Cardiac muscle cell (in vitro differentiated cells and primary cell): ENCODE data around the gene CACNA1C. TPM values are rescaled to one million over a fixed set of nuclear protein-coding genes. Genes with fewer than 3 reads are reported as not detected.

Experiments
- DNase-seq, 2 donors: peaks; one replicate each; pipeline versions ENCODE4 v3.0.0 to v3.0.0-alpha.2; 2010 to 2017; ENCODE audit warnings: low read depth in 1 of 2, low spot score in 1 of 2
- H3K27ac ChIP-seq: fragments of 200-600 bp; sonication (generic); 2 replicates; pipeline ENCODE4 v1.5.1; 2016
- H3K27me3 ChIP-seq: fragments of 200-600 bp; sonication (generic); 2 replicates; pipeline ENCODE4 v1.6.0; 2016; ENCODE audit warnings: control low read depth
- H3K36me3 ChIP-seq: fragments of 200-600 bp; sonication (generic); 2 replicates; pipeline ENCODE4 v1.5.1; 2016; ENCODE audit warnings: control low read depth
- H3K4me1 ChIP-seq: fragments of 200-600 bp; sonication (generic); 2 replicates; pipeline ENCODE4 v1.8.1; 2017; ENCODE audit warnings: low read depth, mild to moderate bottlenecking, mixed run types
- H3K4me3 ChIP-seq: fragments of 200-600 bp; sonication (generic); 2 replicates; pipeline ENCODE4 v1.5.1; 2016; ENCODE audit warnings: mild to moderate bottlenecking
- H3K9me3 ChIP-seq: fragments of 200-600 bp; sonication (generic); 2 replicates; pipeline ENCODE4 v1.5.1; 2017; ENCODE audit warnings: low read depth, mild to moderate bottlenecking, control low read depth
- polyA plus RNA-seq: library from polyadenylated mRNA; unstranded; fragments of >200 nt; fragmentation: Nextera tagmentation; extraction: Ambion mirVana; gene quantifications from 2 replicates; pipeline ENCODE4 v1.2.1, GENCODE V29; 2016
- total RNA-seq: library from RNA; depleted of rRNA; stranded (reverse); fragments of >200 nt; gene quantifications from 2 replicates; pipeline ENCODE4 v1.2.3, GENCODE V29; 2016
- TF ChIP-seq, protein P1 (sequence below): IDR thresholded peaks from 2 replicates; pipeline ENCODE4 v1.5.1; 2012; ENCODE audit warnings: low read depth, mild to moderate bottlenecking, low read length

CACNA1C gene
- total and polyA plus RNA-seq, 2 experiments from 2014 or later: 40.8 to 77.8 TPM

DNA sequence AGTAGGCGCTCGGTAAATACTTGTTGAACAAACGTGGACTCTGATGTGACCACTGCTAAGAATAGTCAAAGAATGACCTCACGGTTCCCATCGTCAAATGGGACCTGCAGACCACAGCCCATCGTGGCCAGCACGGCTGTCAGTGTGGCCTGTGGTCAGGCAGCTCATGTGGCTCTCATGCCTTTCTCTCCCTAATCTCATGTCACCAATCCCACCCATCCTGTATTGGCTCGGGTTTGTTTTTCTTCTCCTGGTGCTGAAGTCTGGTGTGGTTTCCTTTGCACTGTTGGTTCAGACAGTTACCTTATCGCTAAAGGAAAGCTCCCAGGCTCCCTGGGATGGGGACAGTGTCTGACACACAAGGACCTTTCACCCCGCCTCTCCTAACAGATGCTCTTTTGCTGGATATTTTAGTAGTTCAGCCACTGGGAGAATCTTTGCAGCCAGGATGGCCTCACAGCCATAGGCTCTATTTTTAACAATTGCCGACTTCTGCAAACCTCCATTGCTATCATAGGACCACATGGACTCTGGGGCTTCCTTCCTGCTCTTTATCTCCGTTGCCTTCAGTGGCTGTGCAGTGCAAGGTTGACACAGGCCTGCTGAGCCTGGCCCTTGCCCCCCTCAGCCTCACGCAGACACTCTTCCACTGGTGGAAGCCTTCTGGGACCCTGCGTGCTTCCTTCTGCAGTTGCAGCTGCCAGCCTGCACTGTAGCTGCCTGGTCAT, 448.8 kb downstream of the CACNA1C start:
- H3K4me3 ChIP-seq: no peak overlapping the region
- H3K4me1 ChIP-seq: peaks cover 18% of the 10 kb centered on the region
- H3K27me3 ChIP-seq: no peaks in the 10 kb centered on the region
- H3K36me3 ChIP-seq: no peaks in the 10 kb centered on the region
- TF ChIP-seq, protein P1, sequence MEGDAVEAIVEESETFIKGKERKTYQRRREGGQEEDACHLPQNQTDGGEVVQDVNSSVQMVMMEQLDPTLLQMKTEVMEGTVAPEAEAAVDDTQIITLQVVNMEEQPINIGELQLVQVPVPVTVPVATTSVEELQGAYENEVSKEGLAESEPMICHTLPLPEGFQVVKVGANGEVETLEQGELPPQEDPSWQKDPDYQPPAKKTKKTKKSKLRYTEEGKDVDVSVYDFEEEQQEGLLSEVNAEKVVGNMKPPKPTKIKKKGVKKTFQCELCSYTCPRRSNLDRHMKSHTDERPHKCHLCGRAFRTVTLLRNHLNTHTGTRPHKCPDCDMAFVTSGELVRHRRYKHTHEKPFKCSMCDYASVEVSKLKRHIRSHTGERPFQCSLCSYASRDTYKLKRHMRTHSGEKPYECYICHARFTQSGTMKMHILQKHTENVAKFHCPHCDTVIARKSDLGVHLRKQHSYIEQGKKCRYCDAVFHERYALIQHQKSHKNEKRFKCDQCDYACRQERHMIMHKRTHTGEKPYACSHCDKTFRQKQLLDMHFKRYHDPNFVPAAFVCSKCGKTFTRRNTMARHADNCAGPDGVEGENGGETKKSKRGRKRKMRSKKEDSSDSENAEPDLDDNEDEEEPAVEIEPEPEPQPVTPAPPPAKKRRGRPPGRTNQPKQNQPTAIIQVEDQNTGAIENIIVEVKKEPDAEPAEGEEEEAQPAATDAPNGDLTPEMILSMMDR: no peak
- H3K9me3 ChIP-seq: no peaks in the 10 kb centered on the region
- peak in 1 of 2 donors; percentile 11 for DNase-seq
- no peak overlapping the region for H3K27ac ChIP-seq

DNA sequence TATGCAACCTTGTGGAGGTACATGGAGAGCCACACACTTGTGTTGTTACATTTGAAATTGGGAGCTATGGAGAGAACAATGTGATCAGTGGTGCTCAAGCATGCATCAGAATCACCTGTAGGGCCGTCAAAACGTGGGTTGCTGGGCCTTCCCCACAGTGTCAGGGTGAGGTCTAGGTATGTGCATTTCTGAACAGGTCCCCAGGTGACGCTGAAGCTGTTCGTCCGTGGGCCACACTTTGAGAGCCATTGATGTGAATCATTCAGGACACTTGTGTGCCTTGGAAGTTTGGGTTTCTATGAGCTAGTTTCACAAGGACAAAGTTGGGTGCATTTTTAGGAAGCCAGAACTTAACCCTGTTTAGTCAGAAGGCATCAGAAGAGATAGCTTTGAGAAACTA, 450.2 kb downstream of the CACNA1C start:
- Histone ChIP-seq H3K4me3 (no peak overlapping the region), H3K9me3 (no peaks in the 10 kb centered on the region), H3K4me1 (peaks cover 22% of the 10 kb centered on the region), H3K27me3 (no peaks in the 10 kb centered on the region), H3K27ac (no peak overlapping the region), H3K36me3 (no peaks in the 10 kb centered on the region)
- TF ChIP-seq, protein P1: no peak
- no peak for DNase-seq

- H3K9me3 ChIP-seq: no peaks in the 10 kb centered on the region
- H3K4me1 ChIP-seq: peaks cover 22% of the 10 kb centered on the region
- no peaks in the 10 kb centered on the region for H3K27me3 ChIP-seq
- no peak overlapping the region for H3K27ac ChIP-seq
- TF ChIP-seq, protein P1: no peak
- DNase-seq: peak in 1 of 2 donors; percentile 69
- no peak overlapping the region for H3K4me3 ChIP-seq
- no peaks in the 10 kb centered on the region for H3K36me3 ChIP-seq
Observed at GRCh38 chr12:2503762-2504161, 451.0 kb downstream of the CACNA1C start.

GRCh38 chr12:2504577-2504976, 451.8 kb downstream of the CACNA1C start:
- no peak for DNase-seq
- H3K27me3 ChIP-seq: no peaks in the 10 kb centered on the region
- no peak overlapping the region for H3K4me3 ChIP-seq
- TF ChIP-seq, protein P1: no peak
- H3K27ac ChIP-seq: no peak overlapping the region
- no peaks in the 10 kb centered on the region for H3K36me3 ChIP-seq
- H3K9me3 ChIP-seq: no peaks in the 10 kb centered on the region
- H3K4me1 ChIP-seq: peaks cover 22% of the 10 kb centered on the region

DNA sequence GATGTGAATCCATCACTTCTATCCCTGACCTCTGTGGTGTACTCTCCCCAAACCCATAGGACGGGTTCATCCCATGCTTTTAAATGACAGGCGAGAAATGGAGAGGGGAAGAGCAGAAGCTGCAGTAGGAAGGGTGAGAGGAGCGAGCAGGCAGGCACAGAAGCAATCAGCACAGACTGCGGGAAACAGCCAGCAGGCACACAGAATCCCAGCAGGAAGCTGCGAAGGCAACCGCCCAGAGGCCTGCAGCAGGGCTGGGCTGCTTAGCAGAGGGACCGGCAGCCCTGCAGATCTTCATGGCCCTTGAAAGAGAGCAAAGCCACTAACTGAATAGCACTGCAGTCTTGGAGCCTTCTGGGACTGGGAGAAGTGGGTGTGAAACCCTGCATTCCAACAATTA, 455.0 kb downstream of the CACNA1C start:
- peaks cover 17% of the 10 kb centered on the region for H3K4me1 ChIP-seq
- H3K9me3 ChIP-seq: no peaks in the 10 kb centered on the region
- H3K36me3 ChIP-seq: no peaks in the 10 kb centered on the region
- DNase-seq: no peak
- TF ChIP-seq, protein P1: no peak
- no peak overlapping the region for H3K4me3 ChIP-seq
- no peaks in the 10 kb centered on the region for H3K27me3 ChIP-seq
- H3K27ac ChIP-seq: no peak overlapping the region
